HG03196 (cell line): ENCODE data around the gene RNU2-63P.
A peak's percentile ranks its signal among the peaks of the same experiment; 100 is the strongest.
"Not testable (repeated sequence)": the region's sequence is repeated elsewhere in the genome, so short reads cannot be mapped to it uniquely, and the experiment has no call there.

ENCODE experiments used
- ATAC-seq: cut with Tn5 transposase; IDR thresholded peaks from one replicate; pipeline ENCODE4 v1.9.1; 2021; ENCODE audit not compliant: unreplicated experiment

Gene RNU2-63P

DNA sequence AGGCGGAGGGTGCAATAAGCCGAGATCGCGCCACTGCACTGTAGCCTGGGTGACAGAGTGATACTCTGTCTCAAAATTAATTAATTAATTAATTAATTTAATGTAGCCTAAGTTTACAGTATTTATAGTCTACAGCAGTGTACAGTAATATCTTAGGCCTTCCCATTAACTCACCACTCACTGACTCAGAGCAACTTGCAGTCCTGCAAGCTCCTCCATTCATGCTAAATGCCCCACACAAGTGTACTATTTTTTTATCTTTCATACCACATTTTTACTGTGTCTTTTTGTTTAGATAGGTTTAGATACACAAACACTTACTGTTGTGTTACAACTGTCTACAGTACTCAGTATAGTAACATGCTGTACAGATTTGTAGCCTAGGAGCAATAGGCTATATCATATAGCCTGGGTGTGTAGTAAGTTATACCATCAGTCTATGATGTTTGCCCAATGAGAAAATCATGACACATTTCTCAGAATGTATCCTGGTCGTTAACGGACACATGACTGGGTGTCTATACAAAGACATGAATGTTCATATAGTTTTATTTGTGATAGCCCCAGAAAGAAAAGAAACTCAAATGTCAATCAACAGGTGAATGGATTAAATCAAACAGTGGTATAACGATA is 15.8 kb upstream of the RNU2-63P start:
- ATAC-seq: no peak

DNA sequence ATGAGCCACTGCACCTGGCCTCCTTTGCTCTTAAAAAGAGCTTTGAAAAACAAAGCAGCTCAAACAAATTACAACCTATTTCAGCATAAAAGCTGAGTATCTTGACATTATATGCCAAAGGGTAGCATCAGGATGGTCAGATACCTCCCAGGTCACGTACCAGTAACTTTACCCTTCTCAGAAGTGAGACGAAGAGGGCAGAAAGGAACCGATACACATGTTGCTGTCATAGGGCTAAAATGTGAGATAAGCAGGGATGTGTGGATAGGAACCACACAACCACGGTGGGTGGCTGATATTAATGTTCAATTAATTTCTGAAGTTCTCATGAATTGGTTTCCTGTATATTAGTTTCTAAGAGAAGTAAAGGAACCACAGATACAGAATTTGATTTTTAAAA is 12.6 kb upstream of the RNU2-63P start:
- no peak for ATAC-seq

DNA sequence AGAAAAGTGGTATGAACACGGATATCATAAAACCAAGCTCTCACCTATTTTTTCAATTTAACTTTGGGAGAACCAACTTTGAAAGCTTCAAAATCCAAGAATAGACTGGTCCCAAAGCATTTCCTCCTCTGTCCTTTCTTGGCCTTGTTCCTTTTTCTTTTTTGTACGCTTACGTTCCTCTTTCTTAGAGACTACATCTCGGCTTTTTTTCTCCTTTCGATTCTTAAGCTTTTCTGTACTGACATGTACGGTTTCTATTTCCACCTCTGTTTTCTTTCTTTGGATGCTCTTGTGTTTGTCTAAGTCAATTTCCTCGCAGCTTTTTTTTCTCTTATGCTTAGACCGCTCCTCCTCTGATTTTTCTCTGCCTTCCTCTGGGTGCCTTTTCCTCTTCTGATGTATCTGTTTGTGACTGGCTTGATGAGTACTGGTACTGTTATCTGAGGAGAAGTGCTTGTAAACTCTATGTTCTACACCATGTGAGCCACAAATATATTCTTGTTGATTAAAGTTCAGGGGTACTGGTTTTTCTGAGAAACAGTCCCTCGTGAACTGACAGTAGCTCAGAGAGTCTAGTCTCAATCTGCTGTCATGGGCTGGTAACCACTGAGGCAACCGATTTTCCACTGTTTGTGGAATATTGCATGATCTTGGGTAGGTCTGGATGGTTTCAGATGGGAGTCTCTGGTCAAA is 11.5 kb upstream of the RNU2-63P start:
- no peak for ATAC-seq

DNA sequence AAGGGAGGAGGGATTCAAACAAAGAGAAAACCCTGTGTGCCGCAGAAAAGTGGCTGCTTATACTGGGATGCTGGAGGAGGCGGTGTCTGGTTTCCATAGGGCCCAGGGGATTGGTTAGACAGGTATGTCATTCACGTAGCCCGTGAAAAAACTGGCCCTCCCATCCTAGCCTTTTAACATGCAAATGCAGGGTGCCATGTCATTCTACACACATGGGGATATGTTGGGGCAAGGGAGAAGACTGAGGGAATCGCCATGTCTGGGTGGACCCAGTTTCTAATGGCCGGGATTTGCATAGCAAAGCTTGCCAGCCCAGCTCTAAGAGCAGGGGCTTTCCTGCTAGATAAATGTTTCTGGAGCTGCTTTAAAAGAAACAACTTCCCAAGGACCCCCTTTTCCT is 8.2 kb upstream of the RNU2-63P start:
- ATAC-seq: no peak

- no peak for ATAC-seq
Measured at GRCh38 chr2:88022669-88022921, 6.2 kb upstream of the RNU2-63P start.

- no peak for ATAC-seq
Measured at GRCh38 chr2:88019985-88020384, 3.6 kb upstream of the RNU2-63P start.

DNA sequence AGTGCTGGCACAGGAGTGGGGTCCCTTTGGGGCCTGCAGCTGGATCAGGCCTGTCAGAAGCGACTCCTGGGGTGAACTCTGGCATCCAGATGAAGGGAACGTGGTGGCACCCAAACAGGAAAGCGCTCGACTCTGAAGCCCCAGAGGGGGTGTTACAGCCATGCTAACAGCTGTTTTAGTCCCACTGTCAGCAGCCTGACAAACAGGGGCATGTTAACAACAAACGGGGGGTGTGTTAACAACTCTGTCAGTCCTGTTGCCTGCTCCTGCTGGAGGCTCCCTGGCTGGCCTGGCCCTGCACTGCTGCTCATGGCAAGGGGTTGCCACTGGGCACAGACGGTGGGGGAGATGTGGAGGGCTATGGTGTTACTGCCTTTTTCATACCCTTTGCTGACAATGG is 2.6 kb upstream of the RNU2-63P start:
- ATAC-seq: no peak

- not testable (repeated sequence) for ATAC-seq
Measured at GRCh38 chr2:88018077-88018805, 1.9 kb upstream of the RNU2-63P start.

GRCh38 chr2:88017780-88018038 is 1.4 kb upstream of the RNU2-63P start:
- not testable (repeated sequence) for ATAC-seq

GRCh38 chr2:88016960-88017779 is 823 bp upstream of the RNU2-63P start:
- peak; percentile 57 for ATAC-seq

GRCh38 chr2:88011011-88011410 is 5.3 kb downstream of the RNU2-63P start:
- ATAC-seq: no peak

- no peak for ATAC-seq
Measured at GRCh38 chr2:88010136-88010535, 6.2 kb downstream of the RNU2-63P start.

- ATAC-seq: no peak
Measured at GRCh38 chr2:88006912-88007439, 9.4 kb downstream of the RNU2-63P start.

DNA sequence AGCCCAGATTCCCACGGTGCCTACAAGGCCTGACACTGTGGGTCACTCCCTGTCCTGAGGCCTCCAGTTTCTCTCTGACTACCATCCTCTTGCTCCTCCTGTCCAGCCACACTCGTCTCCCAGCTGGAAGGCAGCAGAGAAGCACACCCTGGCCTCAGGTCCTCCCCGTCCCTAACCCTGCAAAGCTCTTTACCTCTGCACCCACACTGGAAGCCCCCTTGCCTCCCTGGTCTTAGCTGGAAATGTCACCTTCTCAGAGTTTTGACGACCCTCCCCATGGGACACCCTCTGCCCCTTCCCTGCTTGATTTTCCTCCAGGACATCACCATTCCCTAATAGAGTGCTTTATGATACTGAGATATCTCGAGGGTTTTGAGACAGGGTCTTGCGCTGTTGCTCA is 10.6 kb downstream of the RNU2-63P start:
- ATAC-seq: no peak

DNA sequence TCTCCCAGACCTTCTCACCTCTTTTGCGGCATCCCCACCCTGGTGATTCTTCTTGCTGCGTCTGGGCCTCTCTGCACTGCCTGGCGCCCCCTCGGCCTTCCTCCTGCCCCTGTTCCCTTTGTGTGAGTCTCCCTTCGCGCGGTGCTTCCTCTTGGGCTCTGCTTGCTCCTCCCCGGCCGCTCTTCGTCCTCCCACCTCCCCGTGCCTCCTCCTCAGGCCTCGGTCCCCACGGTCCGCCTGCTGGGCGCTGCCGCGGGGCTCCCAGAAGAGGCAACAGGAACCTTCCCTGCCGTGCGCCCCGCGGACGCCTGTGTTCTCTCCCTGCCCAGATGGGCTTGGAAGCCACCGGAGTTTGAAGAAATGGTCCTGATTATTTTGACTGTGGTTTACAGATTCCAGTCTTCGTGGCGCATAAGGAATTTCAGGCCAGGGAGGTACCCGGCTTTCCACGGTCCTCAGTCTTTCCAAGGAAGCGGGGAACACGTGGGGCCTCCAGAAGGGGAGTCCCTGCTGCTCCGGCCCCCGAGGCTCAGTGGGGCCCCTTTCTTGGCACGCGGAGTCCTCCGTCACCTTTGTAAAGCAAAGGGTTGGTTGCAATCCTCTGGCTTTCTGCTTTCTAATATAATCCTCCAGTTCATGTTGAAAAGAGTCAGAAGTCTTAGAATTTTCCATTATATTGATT is 13.1 kb downstream of the RNU2-63P start:
- ATAC-seq: no peak

DNA sequence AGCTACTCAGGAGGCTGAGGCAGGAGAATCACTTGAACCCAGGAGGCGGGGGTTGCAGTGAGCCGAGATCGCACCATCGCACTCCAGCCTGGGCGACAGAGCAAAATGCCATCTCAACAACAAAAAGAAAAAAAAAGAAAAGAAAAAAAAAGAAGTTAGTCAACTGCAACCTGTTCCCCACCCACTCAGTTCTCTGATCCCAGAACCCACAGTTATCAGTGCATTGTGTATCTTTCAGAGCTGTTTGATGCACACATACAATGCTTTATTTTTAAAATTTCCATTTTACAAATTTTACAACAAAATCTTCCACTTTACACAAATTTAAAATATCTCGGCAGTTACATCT is 14.0 kb downstream of the RNU2-63P start:
- no peak for ATAC-seq

DNA sequence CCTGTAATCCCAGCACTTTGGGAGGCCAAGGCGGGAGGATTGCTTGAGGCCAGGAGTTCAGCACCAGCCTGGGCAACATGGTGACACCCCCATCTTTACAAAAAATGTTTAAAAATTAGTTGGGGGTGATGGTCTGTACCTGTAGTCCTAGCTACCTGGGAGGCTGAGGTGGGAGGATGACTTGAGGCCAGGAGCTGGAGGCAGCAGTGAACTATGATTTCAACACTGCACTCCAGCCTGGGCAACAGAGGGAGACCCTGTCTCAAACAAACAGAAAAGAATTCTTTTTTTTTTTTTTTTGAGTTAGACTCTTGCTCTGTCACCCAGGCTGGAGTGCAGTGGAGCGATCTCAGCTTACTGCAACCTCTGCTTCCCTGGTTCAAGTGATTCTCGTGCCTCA is 15.9 kb downstream of the RNU2-63P start:
- ATAC-seq: not testable (repeated sequence)

DNA sequence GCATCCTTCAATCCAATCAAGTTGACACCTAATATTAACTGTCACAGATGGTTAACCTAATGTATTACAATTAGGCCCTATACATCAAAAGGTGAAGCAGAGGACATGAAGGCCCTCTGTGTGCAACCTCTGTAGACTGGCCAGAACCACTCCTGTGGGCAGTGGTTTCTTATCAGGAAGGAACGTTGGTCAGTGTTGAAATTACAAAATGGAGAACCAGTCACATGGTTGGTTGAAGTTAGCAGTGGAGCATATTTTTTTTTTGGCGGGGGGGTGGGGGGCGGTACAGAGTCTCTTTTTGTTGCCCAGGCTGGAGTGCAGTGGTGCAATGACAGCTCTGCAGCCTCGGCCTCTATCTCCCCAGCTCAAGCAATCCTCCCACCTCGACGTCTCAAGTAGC is 19.8 kb downstream of the RNU2-63P start:
- ATAC-seq: no peak

DNA sequence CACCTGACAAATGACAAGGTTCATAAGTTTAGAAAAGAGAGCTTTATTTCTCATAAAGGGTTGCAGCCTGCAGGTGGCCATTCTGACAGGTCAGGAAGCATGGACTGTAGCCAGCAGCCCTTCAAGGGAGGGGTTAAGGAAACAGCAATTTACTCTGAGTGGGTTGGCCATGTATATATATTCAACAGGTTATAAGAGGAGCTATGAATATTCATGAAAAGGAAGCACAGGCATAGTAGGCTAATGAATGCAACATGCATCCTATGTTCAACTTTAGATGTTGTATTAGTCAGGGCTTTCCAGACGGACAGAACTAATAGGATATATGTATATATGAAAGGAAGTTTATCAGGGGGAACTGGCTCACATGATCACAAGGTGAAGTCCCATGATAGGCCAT is 20.6 kb downstream of the RNU2-63P start:
- no peak for ATAC-seq

GRCh38 chr2:87994304-87994850 is 22.0 kb downstream of the RNU2-63P start:
- ATAC-seq: not testable (repeated sequence)

GRCh38 chr2:87992569-87992968 is 23.8 kb downstream of the RNU2-63P start:
- not testable (repeated sequence) for ATAC-seq
